ENCODE results near the gene FOXK1.

FOXK1 gene

GRCh38 chr7:4720225-4720624, 38.1 kb downstream of the FOXK1 start:
- TF ChIP-seq CTCF (IDR thresholded peaks at IDR 0.05; ENCODE audit: low read depth, low read length, missing control alignments): no peak
- no peak overlapping the region for H3K4me3 ChIP-seq (ENCODE audit: low read depth, low read length)
- in situ Hi-C loops (cut with HindIII; ENCODE audit: low sequenced_read_pairs): no loop called here
- DNase-seq (ENCODE audit: low read depth): no peak

DNA sequence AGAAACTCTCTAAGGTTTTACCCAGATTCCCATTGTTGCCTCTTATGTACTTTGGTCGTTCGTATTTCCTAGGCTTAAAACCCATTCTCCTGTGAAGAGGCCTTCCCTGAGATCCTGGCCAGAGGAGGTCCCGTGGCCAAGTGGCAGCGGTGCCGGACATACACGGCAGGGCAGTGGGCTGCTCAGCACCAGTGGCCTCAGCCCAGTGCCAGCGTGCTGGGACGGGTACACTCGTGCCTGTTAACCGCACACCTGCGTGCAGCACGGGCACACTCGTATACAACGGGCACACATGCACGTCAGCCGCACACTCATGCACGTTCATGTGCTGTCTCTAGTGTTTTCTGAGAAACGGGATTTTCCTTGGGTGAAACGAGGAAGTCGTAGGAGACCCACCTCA, 40.2 kb downstream of the FOXK1 start:
- TF ChIP-seq CTCF (IDR thresholded peaks at IDR 0.05; ENCODE audit: low read depth, low read length, missing control alignments): no peak

GRCh38 chr7:4722960-4723630, 41.0 kb downstream of the FOXK1 start:
- TF ChIP-seq CTCF (IDR thresholded peaks at IDR 0.05; ENCODE audit: low read depth, low read length, missing control alignments): no peak
- no peak overlapping the region for H3K4me3 ChIP-seq (ENCODE audit: low read depth, low read length)
- no peak for DNase-seq (ENCODE audit: low read depth)

More for the DNA sequence above, 40.2 kb downstream of the FOXK1 start:
- no peak for DNase-seq (ENCODE audit: low read depth)
- in situ Hi-C loops (cut with HindIII; ENCODE audit: low sequenced_read_pairs): no loop called here
- H3K4me3 ChIP-seq (ENCODE audit: low read depth, low read length): no peak overlapping the region

GRCh38 chr7:4724648-4725013, 42.5 kb downstream of the FOXK1 start:
- in situ Hi-C loops (cut with HindIII; ENCODE audit: low sequenced_read_pairs): no loop called here
- no peak for DNase-seq (ENCODE audit: low read depth)
- TF ChIP-seq CTCF (IDR thresholded peaks at IDR 0.05; ENCODE audit: low read depth, low read length, missing control alignments): no peak
- peak overlapping the region; percentile 42 for H3K4me3 ChIP-seq (ENCODE audit: low read depth, low read length)

More at GRCh38 chr7:4722960-4723630, 41.0 kb downstream of the FOXK1 start:
- in situ Hi-C loops (cut with HindIII; ENCODE audit: low sequenced_read_pairs): no loop called here

- TF ChIP-seq CTCF (IDR thresholded peaks at IDR 0.05; ENCODE audit: low read depth, low read length, missing control alignments): no peak
- H3K4me3 ChIP-seq (ENCODE audit: low read depth, low read length): peak overlapping the region; percentile 42
- in situ Hi-C loops (cut with HindIII; ENCODE audit: low sequenced_read_pairs): no loop called here
- peak; percentile 92 for DNase-seq (ENCODE audit: low read depth)
These were observed 43.1 kb downstream of the FOXK1 start for GRCh38 chr7:4725014-4725849.

DNA sequence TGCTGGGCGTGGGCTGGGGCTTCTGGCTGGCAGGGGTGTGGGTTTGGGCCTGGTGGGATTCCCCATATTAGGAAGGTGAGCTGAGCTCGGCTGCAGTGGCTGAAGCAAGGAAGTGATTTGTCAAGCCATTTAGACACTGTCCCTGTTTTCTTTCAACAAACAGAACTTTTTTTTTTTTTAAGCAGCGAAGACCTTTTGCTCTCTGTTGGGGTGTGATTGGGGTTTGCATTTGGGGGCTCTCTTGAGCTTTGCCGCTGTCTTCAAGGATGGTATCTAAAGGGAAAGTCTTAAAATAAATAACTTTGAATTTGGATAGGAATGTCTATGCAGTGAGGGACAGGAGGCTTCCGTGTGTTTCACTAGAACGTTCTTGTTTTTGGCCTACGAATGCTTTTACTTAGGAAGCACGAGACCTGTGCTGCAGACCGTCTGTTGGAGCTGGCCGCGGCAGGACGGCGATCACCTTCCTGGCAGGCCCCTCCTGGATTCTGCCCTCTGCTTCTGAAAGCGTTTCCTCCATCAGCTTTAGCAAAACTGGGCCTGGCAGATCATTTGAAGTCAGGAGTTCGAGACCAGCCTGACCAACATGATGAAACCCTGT, 43.9 kb downstream of the FOXK1 start:
- DNase-seq (ENCODE audit: low read depth): no peak
- in situ Hi-C loops (cut with HindIII; ENCODE audit: low sequenced_read_pairs): no loop called here
- H3K4me3 ChIP-seq (ENCODE audit: low read depth, low read length): peak overlapping the region; percentile 42
- TF ChIP-seq CTCF (IDR thresholded peaks at IDR 0.05; ENCODE audit: low read depth, low read length, missing control alignments): no peak

All from astrocyte of the cerebellum (primary cell).